Measurements from ENCODE around the gene PCSK5.

The PCSK5 gene

GRCh38 chr9:76138360-76138759, 247.9 kb downstream of the PCSK5 start:
- DNase-seq (ENCODE audit: low read depth in 2 of 2): no peak

DNA sequence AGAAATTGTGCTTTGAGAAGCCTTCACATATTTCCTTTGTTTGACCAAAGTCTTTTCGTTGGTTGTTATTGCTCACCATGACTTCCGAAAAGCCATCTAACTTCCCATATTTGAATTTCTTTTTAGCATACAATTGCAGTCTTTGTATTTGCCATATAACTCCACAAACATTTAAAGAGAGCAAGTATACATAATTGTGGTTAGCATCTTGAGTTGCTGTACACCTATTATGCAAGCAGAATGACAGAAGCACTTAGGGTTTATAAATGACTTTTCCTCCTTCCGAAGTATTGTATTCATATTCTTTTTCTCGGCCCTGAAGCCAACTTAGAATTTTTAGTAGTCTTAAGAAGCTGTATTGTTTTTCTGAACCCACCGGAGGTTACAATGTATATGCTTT, 253.4 kb downstream of the PCSK5 start:
- DNase-seq (ENCODE audit: low read depth in 2 of 2): no peak

DNA sequence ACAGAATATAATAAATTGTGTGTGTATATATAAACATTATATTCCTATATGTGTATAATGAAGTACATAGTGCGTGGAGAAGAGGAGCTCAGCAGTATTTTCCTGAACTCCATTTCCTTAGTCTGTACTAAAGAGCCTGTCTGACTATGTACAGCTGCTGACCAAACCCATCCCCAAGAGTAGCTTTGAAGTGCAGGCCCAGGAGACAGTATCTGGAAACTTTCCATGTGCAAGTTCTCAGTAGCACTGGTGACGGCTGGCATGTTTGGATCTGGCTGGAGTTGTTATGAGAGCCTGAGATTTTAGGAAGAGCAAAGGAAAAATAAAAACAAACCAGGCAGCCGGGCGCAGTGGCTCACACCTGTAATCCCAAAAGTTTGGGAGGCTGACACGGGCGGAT, 259.5 kb downstream of the PCSK5 start:
- DNase-seq (ENCODE audit: low read depth in 2 of 2): no peak

DNA sequence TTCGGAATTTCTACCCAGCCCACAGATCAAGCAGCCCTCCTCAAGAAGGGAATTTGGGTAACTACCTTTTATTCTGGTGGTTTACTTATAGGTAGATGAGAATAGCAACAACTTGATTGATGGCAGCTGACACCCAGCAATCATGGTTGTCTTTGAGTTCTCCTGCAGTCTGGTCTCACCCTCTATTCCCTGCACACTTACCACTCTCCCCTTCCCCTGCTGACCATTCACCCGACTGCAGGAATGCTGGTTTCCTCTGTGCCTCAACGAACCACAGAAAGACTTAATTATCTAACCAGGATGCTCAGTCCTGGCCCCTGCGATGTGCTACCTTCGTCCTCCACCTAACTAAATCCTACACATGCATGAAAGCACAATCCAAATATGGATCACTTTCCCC, 260.8 kb downstream of the PCSK5 start:
- no peak for DNase-seq (ENCODE audit: low read depth in 2 of 2)

- DNase-seq (ENCODE audit: low read depth in 2 of 2): no peak
These were observed 262.9 kb downstream of the PCSK5 start for GRCh38 chr9:76153339-76153738.

GRCh38 chr9:76153902-76154629, 263.6 kb downstream of the PCSK5 start:
- DNase-seq (ENCODE audit: low read depth in 2 of 2): no peak

- DNase-seq (ENCODE audit: low read depth in 2 of 2): no peak
These were observed 264.9 kb downstream of the PCSK5 start for GRCh38 chr9:76155361-76155760.

DNA sequence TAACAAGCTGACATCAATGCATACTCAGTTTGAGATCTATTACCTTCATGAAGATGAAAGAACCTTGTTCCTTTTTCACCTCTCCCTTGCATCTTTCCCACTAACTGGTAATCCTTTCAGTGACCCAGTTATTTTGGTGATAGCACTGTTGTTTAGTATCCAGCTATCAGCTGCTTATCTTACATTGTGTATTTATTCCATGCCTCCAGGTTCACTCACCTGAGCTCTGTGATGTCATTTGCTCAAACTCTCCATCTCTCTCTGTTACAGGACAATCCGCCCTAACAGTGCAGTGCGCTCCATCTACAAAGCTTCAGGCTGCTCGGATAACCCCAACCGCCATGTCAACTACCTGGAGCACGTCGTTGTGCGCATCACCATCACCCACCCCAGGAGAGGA, 268.2 kb downstream of the PCSK5 start:
- no peak for DNase-seq (ENCODE audit: low read depth in 2 of 2)

- no peak for DNase-seq (ENCODE audit: low read depth in 2 of 2)
These were observed 268.9 kb downstream of the PCSK5 start for GRCh38 chr9:76159293-76159926.

DNA sequence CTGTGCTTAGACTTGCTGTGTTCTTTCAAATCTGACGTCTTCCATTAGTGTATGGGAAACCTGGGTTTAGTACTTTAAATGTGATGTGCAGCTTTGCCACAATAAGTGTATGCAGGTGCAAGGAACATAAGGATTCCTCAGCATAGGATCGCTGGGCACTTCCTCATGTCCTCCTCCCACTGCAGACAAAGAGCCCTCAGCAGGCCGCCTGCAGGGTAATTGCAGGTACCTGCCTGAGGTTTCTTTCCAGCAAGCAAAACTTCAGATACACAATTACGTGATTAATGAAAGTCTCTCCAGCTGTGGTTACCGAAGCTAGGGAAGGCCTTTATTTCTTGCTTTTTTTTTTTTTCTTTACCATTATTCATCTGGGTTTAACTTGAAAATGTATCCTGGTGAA, 270.6 kb downstream of the PCSK5 start:
- no peak for DNase-seq (ENCODE audit: low read depth in 2 of 2)

- no peak for DNase-seq (ENCODE audit: low read depth in 2 of 2)
These were observed 271.1 kb downstream of the PCSK5 start for GRCh38 chr9:76161541-76161940.

- DNase-seq (ENCODE audit: low read depth in 2 of 2): no peak
These were observed 271.7 kb downstream of the PCSK5 start for GRCh38 chr9:76162086-76162730.

DNA sequence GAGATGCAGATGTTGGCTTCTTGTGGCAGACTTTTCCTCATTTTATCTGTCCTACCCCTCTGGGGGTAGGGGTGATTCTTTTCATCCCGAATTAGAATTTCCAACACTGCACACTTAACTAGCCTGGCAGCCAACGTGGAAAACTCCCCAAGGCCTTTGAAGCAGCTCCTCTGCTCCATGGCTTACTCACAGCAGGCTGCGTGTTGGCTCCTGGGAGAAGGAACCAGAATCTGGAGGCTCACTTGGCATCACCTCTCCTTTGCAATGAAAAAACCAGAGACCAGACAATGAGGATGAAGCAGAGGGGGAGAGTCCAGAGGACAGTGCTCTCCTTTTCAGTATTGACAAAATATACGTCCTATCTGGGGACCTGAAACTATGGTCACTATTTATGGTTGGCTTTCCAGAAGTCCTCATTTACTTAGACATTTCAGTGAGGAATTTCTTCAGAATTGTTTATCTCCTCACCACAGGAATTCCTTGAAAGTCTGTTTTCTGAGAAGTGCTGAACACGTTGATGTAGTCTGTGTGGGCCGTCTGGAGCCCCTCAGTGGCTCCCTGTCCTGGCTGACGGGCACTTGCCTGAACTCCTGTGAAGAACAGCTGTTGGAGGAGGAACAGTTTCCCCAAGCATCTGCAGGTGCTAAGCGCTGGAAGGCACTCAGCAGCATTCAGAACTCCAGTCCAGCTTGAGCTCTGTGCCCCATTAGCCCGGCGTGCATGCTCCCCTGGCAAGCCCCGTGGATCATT, 272.5 kb downstream of the PCSK5 start:
- no peak for DNase-seq (ENCODE audit: low read depth in 2 of 2)

- no peak for DNase-seq (ENCODE audit: low read depth in 2 of 2)
These were observed 276.1 kb downstream of the PCSK5 start for GRCh38 chr9:76166526-76166925.

DNA sequence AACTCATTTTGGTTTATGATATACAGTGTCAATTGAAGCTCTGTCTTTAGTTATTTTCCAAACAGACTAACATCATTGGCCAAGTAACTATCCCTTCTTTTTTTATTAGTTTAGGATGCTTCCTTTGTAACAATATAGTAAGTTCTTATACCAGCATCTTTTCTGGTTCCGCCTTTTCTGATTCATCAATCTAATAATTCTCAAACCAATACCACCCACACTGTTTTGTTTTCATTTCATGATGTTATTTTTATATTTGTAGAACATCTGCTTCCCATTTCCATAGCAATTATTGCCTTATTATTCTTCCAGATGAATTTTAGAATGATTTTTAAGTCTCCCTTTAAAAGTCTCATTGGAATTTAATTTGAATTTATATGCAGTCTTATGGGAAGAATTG, 285.7 kb downstream of the PCSK5 start:
- DNase-seq (ENCODE audit: low read depth in 2 of 2): no peak

- no peak for DNase-seq (ENCODE audit: low read depth in 2 of 2)
These were observed 287.5 kb downstream of the PCSK5 start for GRCh38 chr9:76177931-76178330.

DNA sequence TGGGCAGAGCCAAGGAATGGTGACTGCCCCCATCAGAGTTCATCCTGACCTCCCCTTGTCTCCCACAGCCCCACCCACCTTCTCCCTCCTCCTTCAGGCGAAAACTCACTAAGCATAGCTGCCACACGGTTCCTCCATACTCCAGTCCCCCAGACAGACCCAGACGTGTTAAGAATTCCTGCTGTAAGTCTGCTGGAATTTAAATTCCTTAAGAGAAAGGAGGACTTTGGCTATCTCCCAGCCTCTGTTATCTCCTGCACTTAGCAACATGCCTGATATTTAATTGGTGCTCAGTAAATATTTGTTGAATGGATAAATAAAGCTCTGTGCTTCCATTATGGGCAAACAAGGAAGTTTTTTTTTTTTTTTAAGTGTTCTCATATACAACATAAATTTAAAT, 290.1 kb downstream of the PCSK5 start:
- no peak for DNase-seq (ENCODE audit: low read depth in 2 of 2)

DNA sequence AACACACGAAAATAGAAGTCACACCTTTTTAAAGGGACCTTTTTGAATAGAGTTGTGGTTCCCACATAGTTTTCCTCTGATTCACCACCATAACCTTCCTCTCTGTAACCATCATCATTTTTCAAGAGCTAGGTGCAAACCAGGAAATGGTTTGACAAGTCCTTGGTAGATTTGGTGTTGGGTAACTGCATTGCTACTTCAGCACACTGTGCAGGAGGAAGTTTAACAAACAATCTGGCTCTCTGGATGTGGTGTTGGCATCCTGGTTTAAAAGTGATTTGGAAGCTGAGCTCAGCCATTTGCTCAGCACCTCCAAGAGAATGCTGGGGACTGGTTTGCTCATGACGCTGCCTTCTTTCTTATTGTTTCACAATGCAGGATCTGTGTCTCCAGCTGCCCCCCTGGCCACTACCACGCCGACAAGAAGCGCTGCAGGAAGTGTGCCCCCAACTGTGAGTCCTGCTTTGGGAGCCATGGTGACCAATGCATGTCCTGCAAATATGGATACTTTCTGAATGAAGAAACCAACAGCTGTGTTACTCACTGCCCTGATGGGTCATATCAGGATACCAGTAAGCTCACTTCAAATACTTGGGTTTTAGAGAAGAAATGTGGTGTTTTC, 290.7 kb downstream of the PCSK5 start:
- no peak for DNase-seq (ENCODE audit: low read depth in 2 of 2)

- no peak for DNase-seq (ENCODE audit: low read depth in 2 of 2)
These were observed 291.3 kb downstream of the PCSK5 start for GRCh38 chr9:76181781-76182180.

GRCh38 chr9:76185432-76185831, 295.0 kb downstream of the PCSK5 start:
- no peak for DNase-seq (ENCODE audit: low read depth in 2 of 2)

GRCh38 chr9:76188286-76188685, 297.8 kb downstream of the PCSK5 start:
- DNase-seq (ENCODE audit: low read depth in 2 of 2): no peak

- no peak for DNase-seq (ENCODE audit: low read depth in 2 of 2)
These were observed 298.4 kb downstream of the PCSK5 start for GRCh38 chr9:76188905-76189304.
